Fibroblast of skin of abdomen (primary cell): ENCODE measurements around the gene PSMC3. TPM values are rescaled to one million over a fixed set of nuclear protein-coding genes. Genes with fewer than 3 reads are reported as not detected.

Experiments used
- DNase-seq: peaks from one replicate; pipeline ENCODE4 v3.0.0-alpha.2; 2013
- polyA plus RNA-seq, 2 experiments: library from polyadenylated mRNA; unstranded; fragments of 120-200 nt; gene quantifications; one replicate each; pipeline ENCODE4 v1.2.1, GENCODE V29; 2013; ENCODE audit not compliant: insufficient read length in 2 of 2

PSMC3 gene
- 167 TPM for polyA plus RNA-seq (2013, experiment 1 of 2; ENCODE audit: insufficient read length)
- 168 TPM for polyA plus RNA-seq (2013, experiment 2 of 2; ENCODE audit: insufficient read length)

- peak; percentile 97 for DNase-seq
These were observed at the start of gene PSMC3 for GRCh38 chr11:47426062-47426956. TSS of gene PSMC3 (minus strand) at chr11:47426439. CDS start at chr11:47426279, 160 bp downstream.

GRCh38 chr11:47470671-47471070, 44.4 kb upstream of the PSMC3 start:
- DNase-seq: no peak

DNA sequence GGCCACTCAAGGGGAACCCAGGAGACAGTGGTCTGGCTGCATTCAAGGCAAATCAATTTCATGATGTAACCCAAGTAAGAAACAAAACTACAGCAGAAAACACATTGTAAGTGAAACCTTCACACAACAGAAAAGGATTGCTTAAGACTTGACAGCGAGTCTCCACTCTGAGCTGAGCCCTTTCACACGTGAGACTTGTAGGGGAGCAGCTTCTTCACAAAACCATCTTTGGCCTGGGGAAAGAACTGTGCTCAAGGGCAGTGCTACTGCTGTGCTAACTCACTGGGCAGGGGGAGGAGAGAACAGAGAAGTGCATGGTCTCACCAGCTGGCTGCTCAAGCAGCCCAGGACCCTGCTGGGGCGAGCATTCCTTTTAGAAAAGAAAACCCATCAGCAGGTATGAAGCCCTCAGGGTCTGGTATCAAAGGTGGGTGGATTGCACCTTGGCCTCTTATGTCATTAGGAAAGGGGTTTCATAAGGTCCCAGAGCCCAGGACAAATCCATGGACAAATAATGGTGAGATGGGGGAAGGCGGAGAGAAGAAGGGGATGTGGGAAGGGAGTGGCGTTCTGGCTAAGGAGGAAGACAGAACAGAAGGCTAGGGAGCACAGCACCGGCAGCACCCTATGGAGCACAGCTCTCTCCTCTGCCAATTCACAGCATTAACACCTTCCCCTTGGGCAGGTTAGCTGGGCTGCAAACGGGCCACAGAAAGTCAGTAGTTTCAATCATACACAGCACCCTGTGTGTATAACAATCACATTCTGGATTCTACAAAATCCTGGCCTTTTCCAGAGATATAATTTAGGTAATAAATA, 43.3 kb upstream of the PSMC3 start:
- no peak for DNase-seq

GRCh38 chr11:47468598-47469214, 42.5 kb upstream of the PSMC3 start:
- no peak for DNase-seq

DNA sequence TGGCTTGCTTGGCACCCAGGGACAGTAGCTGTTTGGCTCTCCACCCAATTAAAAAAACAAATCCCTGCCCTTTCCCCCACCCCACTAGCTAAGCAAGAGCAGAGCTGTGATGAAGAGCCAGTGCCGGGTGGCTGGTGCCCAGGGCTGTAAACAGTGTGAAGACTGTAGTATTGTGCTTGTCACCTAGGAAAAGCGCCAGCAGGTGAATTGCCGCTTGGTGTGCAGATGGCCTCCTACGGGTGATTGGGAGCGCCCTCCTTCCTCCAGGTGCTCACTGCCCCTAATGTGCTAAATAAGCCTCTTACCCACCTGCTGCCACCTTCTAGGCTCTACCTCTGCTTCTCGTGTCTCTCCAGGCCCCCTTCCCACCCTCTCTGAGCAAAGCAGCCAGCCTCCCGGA, 41.1 kb upstream of the PSMC3 start:
- DNase-seq: no peak

GRCh38 chr11:47466701-47467250, 40.5 kb upstream of the PSMC3 start:
- DNase-seq: no peak

DNA sequence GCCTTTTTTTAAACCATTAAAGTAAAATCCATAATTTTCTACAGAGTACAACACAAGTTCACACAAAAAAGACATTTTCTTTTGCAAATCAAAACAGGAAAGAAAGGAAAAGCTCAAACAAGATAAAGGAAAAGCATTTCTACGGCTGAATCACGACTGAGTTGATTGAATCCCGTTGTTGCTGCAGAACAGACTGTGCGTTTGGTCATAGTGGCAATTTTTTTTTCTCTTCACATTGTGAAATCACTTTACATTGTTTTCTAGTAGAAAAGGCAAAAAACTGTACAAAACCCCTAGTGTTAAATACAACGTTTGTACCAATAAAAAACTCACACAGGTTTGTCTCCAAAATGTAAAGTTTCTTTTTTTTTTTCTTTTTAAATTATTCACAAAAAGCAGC, 40.0 kb upstream of the PSMC3 start:
- no peak for DNase-seq

- no peak for DNase-seq
These were observed 38.2 kb upstream of the PSMC3 start for GRCh38 chr11:47464483-47464882.

GRCh38 chr11:47461876-47462275, 35.6 kb upstream of the PSMC3 start:
- DNase-seq: no peak

DNA sequence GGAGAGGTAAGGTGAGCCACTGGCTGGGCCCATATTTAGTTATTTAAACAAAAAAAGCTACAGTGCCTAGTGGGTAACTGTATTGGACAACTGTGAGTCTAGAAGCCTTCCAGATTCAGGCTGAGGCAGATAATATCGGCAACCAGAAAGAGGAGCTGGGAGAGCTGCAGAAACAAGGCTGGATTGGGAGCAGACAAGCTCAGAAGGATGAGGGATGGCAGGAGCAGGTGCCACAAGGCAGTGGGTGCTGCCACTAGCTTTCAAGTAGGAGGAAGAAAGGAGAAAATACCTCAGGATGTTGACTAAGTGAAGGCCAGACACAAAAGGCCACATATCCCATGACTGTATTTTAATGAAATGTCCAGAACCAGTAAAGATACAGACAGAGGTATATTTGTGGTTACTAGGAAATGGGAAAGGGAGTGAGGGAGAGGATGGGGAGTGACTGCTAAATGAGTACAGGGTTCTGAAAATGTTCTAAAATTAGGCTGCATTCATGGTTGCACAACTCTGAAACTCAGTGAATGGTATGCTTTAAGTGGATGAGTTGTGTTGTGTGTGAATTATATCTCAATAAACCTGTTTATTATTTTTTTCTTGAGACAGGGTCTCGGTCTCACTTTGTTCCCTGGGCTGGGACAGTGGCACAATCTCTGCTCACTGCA, 34.5 kb upstream of the PSMC3 start:
- no peak for DNase-seq

DNA sequence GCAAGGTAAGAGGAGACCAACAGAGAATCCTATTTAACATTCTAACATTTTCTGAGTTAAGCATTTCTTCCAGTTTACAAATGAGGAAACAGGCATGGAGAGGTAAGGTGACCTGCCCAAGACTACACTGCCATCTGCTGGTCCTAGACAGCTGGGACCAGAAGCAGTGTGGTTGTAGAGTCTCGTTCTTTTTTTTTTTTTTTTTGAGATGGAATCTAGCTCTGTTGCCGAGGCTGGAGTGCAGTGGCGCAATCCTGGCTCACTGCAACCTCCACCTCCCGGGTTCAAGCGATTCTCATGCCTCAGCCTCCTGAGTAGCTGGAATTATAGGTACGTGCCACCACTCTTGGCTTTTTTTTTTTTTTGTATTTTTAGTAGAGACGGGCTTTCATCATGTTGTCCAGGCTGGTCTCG, 28.0 kb upstream of the PSMC3 start:
- peak; percentile 83 for DNase-seq

DNA sequence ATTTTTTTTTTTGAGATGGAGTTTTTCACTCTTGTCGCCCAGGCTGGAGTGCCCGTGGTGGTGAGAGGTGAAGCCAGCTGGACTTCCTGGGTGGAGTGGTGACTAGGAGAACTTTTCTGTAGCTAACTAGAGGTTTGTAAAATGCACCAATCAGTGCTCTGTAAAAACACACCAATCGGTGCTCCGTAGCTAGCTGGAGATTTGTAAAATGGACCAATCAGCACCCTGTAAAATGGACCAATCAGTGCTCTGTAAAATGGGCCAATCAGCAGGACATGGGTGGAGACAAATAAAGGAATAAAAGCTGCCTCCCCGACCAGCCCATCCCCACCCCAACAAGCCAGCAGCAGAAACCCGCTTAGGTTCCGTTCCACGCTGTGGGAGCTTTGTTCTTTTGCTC, 27.1 kb upstream of the PSMC3 start:
- no peak for DNase-seq

DNA sequence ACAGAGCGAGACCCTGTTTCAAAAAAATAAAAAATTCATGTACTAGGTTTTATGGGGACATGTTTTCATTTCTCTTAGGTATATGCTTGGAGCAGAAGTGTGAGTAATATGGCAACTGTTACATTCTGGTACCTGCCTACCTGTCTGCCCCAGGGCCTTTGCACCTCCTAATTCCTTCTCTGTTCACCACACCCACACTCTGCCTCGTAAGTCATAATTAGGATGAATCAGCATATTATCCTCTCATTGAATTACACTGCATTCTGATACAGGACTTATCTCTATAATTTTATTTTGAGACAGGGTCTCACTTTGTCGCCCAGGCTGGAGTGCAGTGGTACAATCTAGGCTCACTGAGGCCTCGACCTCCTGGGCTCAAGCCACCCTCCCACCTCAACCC, 25.8 kb upstream of the PSMC3 start:
- no peak for DNase-seq

DNA sequence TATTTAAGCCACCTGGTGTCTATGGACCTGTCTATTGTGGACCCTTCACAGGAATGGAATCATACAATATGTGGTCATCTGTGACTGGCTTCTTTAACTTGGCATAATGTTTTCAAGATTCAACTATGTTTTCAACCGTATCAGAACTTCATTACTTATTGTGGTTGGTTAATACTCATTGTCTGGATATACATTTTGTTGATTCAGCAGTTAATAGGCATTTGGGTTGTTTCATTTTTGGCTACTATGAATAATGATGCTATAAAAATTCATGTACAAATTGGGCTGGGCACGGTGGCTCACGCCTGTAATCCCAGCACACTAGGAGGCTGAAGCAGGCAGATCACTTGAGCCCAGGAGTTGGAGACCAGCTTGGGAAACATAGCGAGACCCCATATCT, 25.2 kb upstream of the PSMC3 start:
- no peak for DNase-seq

GRCh38 chr11:47449541-47449940, 23.3 kb upstream of the PSMC3 start:
- no peak for DNase-seq

DNA sequence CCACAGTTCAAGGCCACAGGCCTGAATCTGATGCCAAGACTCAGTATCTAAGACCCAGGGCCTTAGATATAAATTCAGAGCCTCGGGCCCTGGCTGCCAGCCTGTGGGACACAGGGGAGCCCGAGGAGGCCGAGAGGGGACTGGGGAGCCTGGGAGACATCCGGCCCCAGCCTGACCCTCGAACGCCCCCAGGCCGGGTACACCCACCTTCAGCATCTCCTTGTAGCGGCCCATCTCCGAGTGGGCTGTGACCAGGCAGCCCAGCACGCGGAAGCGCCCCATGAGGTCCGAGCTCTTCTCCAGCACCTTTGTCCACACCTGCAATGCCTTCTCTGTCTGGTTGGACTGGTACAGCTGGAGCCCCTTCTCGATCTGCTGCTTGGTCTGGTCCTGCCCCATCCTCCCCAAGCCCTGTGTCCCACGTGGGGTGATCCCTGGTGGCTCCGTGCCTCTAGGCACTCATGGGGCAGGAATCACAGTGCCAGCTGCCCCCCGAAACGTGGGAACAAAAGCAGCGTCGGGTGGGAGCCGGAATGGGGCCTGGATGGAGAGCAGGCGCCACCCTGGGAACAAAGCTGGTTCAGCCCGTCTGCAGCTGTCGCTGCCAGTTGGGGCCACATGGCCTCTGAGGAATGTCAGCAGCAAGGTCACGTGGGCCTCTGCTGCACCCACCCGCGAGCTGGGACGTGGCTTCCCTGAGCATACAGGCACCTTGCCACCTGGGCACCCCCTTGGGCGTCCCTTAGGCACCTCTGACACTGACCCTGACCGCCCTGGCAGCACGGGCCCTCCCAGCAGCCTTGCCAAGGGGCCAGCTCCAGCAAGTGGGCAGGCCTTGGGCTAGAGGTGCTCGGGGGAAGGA, 22.6 kb upstream of the PSMC3 start, which contains the start of gene RAPSN:
TSS of gene RAPSN (minus strand) at position 571 of the 862 bp plus-strand sequence. CDS start at position 399, 172 bp downstream.
- DNase-seq: no peak

DNA sequence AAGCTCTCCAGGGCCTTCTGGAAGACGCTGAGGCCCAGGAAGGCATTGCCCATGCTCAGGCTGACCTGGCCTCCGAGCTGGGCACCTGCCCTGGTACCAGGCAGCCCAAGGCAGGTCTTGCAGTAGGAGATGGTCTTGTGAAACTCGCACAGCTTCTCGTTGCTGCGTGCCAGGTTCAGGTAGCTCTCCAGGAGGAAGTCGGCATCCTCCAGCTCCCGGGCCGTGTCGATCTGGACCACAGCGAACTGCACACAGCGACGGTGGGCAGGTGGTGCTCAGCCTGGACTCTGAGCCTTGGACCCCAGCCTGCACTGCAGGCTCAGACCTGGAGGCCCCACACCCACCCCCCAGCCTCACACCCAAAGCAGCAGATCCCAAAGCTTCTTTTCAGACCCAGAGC, 21.7 kb upstream of the PSMC3 start:
- DNase-seq: no peak

- no peak for DNase-seq
These were observed 20.6 kb upstream of the PSMC3 start for GRCh38 chr11:47446833-47447232.

DNA sequence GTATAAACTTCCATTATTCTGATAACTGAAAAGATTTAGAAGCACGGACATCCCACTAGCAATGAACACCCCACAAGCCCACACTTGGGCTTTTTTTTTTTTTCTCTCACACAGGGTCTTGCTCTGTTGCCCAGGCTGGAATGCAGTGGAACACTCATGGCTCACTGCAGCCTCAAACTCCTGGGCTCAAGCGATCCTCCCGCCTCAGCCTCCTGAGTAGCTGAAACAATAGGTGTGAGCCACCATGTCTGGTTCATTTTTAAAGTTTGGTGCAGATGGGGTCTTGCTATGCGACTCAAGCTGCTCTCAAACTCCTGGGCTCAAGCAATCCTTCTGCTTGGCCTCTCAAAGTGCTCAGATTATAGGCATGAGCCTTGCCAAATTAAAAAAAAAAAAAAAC, 19.6 kb upstream of the PSMC3 start:
- no peak for DNase-seq

DNA sequence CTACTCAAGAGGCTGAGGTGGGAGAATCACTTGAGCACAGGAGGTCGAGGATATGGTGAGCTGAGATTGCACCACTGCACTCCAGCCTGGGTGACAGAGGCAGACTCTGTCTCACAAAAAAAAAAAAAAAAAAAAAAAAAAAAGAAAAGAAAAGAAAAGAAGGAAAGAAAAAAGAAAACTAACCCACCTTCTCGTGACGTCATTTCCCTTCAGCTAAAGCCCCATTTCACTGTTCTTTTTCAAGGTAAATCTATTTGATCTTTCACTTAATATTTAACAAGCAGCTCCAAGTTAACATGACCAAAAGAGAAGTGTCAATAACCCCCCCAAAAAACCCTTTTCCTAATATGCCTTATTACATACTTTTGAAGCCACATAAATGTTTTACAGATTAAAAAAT, 17.6 kb upstream of the PSMC3 start:
- no peak for DNase-seq
